ENCODE data around the gene KREMEN2. TPM values are rescaled to one million over a fixed set of nuclear protein-coding genes. Genes with fewer than 3 reads are reported as not detected.

KREMEN2 gene
- total and polyA plus RNA-seq, 4 donors, result not detected

DNA sequence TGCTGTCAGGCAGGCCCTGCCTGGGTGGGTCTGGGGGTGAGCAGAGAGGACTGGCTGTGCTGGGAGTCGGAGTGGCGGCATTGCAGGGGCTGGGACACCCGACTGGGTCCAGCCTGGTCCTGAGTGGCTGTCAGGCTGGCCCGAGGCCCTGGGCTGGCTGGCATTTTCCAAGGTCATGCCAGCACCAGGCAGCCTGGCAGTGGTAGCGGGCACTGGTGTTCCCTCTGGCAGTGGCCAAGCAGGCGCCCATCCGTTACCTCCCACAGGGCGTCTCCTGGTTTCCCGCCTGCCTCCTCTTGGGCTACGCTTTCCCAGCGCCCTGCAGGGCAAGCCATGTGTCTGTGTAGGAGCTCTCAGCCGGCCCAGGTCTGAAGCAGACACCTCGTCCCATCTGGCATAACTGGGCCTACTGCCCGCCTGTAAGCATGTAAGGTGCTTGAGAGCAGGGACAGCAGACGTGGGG, 21.8 kb downstream of the KREMEN2 start:
- no peaks in the 10 kb centered on the region for H3K36me3 ChIP-seq (ENCODE audit: control insufficient read depth in 4 of 4, insufficient read depth in 3 of 4, low read depth in 1 of 4, low read length in 3 of 4)
- no peak overlapping the region for H3K27ac ChIP-seq (ENCODE audit: low read depth in 1 of 2, low read length in 2 of 2)
- no peak for DNase-seq (ENCODE audit: low spot score)
- H3K4me3 ChIP-seq (ENCODE audit: low read depth in 1 of 3, low read length in 3 of 3), result no peak overlapping the region
- no peaks in the 10 kb centered on the region for H3K27me3 ChIP-seq (ENCODE audit: control insufficient read depth in 4 of 4, insufficient read depth in 4 of 4, low read length in 3 of 4)
- no peaks in the 10 kb centered on the region for H3K9me3 ChIP-seq (ENCODE audit: control insufficient read depth in 4 of 4, low read length in 3 of 4)
- no peak overlapping the region for H3K9ac ChIP-seq (ENCODE audit: low read depth in 1 of 2, low read length in 2 of 2)
- H3K4me1 ChIP-seq (ENCODE audit: control insufficient read depth in 4 of 4, insufficient read depth in 4 of 4, low read length in 3 of 4), result peaks cover 0 to 23% (median 10%) of the 10 kb centered on the region in 4 donors
- no peak for TF ChIP-seq NR2F2 (IDR thresholded peaks at IDR 0.05)
- TF ChIP-seq CTCF (IDR thresholded peaks at IDR 0.05; ENCODE audit: low read depth, low read length, missing input control), result no peak
- no peak for TF ChIP-seq RXRA (IDR thresholded peaks at IDR 0.05)
- TF ChIP-seq YY1 (IDR thresholded peaks at IDR 0.05), result no peak
- no peak for TF ChIP-seq JUND (IDR thresholded peaks at IDR 0.05)
- no peak for TF ChIP-seq SP1 (IDR thresholded peaks at IDR 0.05)
- no peak for TF ChIP-seq RAD21 (IDR thresholded peaks at IDR 0.05)
- no peak for TF ChIP-seq ZBTB33 (IDR thresholded peaks at IDR 0.05)
- no peak for TF ChIP-seq TAF1 (conservative IDR thresholded peaks at IDR 0.05)
- TF ChIP-seq FOXA1 (IDR thresholded peaks at IDR 0.05), result no peak
- no peak for TF ChIP-seq ATF3 (IDR thresholded peaks at IDR 0.05)
- no peak for TF ChIP-seq REST (IDR thresholded peaks at IDR 0.05)
- no peak for TF ChIP-seq EGR1 (IDR thresholded peaks at IDR 0.05; ENCODE audit: low read depth in 2 of 2)
- 55% methylated on average over 15 of the region's 15 CpGs for WGBS

- Histone ChIP-seq H3K9me3 (ENCODE audit: control insufficient read depth in 4 of 4, low read length in 3 of 4) (no peaks in the 10 kb centered on the region), H3K27me3 (ENCODE audit: control insufficient read depth in 4 of 4, insufficient read depth in 4 of 4, low read length in 3 of 4) (no peaks in the 10 kb centered on the region), H3K36me3 (ENCODE audit: control insufficient read depth in 4 of 4, insufficient read depth in 3 of 4, low read depth in 1 of 4, low read length in 3 of 4) (no peaks in the 10 kb centered on the region), H3K27ac (ENCODE audit: low read depth in 1 of 2, low read length in 2 of 2) (no peak overlapping the region), H3K4me3 (ENCODE audit: low read depth in 1 of 3, low read length in 3 of 3) (no peak overlapping the region), H3K4me1 (ENCODE audit: control insufficient read depth in 4 of 4, insufficient read depth in 4 of 4, low read length in 3 of 4) (peaks cover 0 to 17% (median 9%) of the 10 kb centered on the region in 4 donors), H3K9ac (ENCODE audit: low read depth in 1 of 2, low read length in 2 of 2) (no peak overlapping the region)
- WGBS, result 86% methylated on average over 17 of the region's 17 CpGs
- no peak for DNase-seq (ENCODE audit: low spot score)
- TF ChIP-seq JUND (IDR thresholded peaks at IDR 0.05) (no peak), RXRA (IDR thresholded peaks at IDR 0.05) (no peak), FOXA2 (IDR thresholded peaks at IDR 0.05) (no peak), HNF4G (IDR thresholded peaks at IDR 0.05) (no peak), NR2F2 (IDR thresholded peaks at IDR 0.05) (no peak), CTCF (IDR thresholded peaks at IDR 0.05; ENCODE audit: low read depth, low read length, missing input control) (no peak), ATF3 (IDR thresholded peaks at IDR 0.05) (no peak), HNF4A (conservative IDR thresholded peaks at IDR 0.05) (no peak), SP1 (IDR thresholded peaks at IDR 0.05) (no peak), RAD21 (IDR thresholded peaks at IDR 0.05) (no peak), REST (IDR thresholded peaks at IDR 0.05) (no peak), EGR1 (IDR thresholded peaks at IDR 0.05; ENCODE audit: low read depth in 2 of 2) (no peak), FOXA1 (IDR thresholded peaks at IDR 0.05) (no peak)
- TF ChIP-seq, protein P1, sequence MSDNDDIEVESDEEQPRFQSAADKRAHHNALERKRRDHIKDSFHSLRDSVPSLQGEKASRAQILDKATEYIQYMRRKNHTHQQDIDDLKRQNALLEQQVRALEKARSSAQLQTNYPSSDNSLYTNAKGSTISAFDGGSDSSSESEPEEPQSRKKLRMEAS (IDR thresholded peaks at IDR 0.05), result no peak
Observed at GRCh38 chr16:2986623-2987188, 22.6 kb downstream of the KREMEN2 start.
